NCI-H446 (cell line): ENCODE measurements around the gene PMIS2.
"Not testable (repeated sequence)": the region's sequence is repeated elsewhere in the genome, so short reads cannot be mapped to it uniquely, and the experiment has no call there.

Experiments
- DNase-seq, 2 experiments: peaks; one replicate each; lab custom pipeline; 2025; lab: John Stamatoyannopoulos, UW

Gene PMIS2

DNA sequence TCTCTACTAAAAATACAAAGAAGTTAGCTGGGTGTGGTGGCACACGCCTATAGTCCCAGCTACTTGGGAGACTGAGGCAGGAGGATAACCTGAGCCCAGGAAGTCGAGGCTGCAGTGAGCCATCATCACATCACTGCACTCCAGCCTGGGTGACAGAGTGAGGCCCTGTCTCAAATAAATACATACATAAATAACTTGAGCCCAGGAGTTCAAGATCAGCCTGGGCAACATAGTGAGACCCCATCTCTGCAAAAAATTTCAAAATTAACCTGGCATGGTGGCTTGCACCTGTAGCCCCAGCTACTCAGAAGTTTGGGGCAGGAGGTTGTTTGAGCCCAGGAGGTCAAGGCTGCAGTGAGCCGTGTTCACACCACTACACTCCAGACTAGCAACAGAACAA is 9.1 kb downstream of the PMIS2 start:
- DNase-seq: not testable (repeated sequence)

DNA sequence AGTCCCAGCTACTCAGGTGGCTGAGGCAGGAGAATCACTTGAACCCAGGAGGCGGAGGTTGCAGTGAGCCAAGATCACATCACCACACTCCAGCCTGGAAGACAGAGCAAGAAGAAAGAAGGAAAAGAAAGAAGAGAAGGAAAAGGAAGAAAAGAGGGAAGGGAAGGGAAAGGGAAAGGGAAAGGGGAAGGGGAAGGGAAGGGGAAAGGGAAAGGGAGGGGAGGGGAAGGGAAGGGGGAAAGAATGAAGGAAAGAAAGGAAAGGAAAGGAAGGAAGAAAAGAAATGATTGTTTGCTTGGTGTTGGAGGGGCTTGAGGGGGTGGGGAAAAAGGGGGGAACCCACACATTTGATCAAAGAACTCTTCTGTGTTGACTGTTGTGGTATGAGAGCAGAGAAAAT is 10.0 kb downstream of the PMIS2 start:
- no peak for DNase-seq

DNA sequence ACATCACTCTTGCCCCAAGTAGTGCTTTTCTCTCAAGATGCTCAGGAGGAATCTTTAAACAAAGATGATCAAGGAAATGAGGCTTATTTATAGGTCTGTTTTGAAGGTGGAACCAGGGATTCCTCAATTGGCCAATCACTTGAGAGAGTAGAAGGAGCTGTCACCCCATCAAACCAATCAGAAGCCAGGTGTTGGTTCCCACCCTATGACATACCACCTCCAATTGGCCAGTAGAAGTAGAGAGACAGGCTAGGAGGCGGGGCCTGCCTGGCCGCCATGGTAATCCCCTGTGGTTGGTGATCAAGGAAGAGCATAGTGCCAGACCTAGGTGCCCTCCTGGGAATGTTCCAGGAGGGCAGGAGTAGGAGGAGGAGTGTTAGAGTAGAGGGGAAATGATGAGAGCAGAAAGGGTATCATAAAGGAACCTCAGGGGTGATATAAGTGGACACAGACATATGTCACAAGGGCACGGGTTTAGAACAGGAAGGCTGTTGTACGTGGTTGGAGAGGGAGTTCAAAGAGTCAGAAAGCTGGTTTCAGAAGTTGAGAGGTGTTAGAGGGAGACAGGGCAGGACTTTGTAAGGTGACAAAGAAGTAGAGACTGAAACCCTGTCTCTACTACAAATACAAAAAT is 10.5 kb downstream of the PMIS2 start:
- peak in 1 of 2 experiments; percentile 21 for DNase-seq

DNA sequence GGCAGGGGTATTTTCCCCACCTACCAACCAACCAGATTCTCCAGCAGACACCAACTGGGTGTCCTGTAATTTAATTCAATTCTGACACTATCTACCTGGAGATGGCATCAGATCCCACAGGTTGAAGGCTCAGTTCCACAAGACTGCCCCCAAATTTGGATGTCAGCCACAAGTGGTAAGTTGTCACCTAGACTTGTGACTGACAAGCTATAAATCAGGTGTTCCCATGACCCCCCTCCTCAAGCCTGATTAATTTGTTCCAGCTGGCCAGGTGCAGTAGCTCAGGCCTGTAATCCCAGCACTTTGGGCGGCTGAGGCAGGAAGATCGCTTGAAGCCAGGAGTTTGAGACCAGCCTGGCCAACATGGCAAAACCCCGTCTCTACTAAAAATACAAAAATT is 16.0 kb downstream of the PMIS2 start:
- DNase-seq: no peak

DNA sequence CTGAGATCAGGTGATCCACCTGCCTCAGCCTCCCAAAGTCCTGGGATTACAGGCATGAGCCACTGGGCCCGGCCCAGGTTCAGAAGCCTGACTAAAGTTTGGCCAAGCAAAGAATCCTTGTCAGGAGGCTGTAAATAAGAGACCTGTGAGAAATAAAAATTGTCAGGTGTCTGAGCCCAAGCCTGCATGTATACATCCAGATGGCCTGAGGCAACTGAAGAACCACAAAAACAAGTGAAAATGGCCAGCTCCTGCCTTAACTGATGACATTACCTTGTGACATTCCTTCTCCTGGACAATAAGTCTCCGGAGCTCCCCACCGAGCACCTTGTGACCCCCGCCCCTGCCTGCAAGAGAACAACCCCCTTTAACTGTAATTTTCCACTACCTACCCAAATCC is 18.5 kb downstream of the PMIS2 start:
- not testable (repeated sequence) for DNase-seq

DNA sequence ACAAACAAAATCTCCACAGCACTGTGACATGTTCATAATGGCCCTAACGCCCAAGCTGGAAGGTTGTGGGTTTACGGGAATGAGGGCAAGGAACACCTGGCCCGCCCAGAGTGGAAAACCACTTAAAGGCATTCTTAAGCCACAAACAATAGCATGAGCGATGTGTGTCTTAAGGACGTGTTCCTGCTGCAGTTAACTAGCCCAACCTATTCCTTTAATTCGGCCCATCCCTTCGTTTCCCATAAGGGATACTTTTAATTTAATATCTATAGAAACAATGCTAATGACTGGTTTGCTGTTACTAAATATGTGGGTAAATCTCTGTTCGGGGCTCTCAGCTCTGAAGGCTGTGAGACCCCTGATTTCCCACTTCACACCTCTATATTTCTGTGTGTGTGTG is 21.2 kb downstream of the PMIS2 start:
- not testable (repeated sequence) for DNase-seq

DNA sequence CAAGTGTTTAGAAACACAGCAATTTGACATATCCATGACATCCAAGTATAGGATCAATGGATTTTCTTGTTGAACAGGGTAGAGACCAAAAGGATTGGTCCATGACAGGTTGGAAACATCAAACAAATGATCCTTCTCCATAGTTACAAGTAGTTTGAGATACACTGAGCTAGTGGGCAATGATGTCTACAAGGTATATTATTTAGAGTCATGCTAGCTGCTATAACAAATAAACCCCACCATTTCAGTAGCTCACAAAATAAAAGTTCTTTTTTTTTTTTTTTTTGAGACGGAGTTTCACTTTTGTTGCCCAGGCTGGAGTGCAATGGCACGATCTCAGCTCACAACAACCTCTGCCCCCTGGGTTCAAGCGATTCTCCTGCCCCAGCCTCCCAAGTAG is 21.7 kb downstream of the PMIS2 start:
- DNase-seq: no peak

DNA sequence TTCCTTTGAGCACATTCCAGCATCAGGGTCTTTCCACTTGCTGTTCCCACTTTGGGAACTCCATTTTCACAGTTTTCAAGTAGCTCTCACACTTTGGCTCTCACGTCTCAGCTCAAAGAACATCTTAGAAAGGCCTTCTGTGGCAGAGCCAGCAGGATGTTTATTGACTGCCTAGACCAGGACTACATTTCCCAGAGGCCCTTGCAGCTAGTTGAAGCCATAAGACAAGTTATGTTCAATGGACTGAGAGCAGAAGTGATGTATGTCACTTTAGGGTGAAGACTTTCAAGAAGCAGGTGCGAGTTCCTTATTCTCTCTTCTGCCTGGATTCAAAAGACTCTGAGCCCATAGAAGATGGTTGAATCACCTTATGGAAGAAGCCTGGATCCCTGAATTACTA is 22.3 kb downstream of the PMIS2 start:
- no peak for DNase-seq

DNA sequence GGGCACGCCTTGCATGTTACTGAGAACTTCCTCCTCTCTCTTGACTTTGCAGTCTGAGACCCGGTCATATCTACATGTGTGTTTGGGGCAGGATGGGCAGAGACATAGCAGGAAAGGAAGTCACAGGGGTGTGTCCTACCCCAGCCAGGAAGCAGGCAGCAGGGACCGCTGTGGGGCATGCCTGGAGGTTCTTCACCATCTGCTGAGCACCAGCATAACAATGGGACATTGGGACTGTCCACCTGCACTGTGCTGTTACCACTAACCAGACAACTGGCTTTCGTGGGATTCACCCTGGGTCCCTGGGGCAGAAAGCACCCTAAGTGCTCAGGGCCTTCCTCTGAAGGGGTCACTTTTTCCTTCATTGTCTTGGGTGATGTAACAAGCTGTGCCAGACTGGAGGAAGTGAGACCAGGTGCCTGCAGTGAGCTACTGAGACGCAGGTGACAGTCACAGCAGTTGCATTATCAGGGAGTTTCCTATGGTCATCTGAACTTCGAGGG is 23.9 kb downstream of the PMIS2 start:
- DNase-seq: no peak

DNA sequence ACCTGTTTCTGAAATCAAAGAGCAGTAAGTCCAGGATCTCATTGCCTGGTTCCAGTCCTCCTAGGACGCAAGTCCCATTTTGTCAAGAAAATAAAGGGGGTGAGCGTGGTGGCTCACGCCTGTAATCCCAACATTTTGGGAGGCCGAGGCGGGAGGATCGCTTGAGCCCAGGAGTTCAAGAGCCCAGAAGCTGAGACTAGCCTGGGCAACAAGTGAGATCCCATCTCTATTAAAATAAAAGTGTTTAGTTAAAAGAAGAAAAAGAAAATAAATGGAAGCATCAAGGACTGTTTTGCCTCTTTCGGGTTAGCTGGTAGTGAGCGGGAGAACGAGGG is 26.2 kb downstream of the PMIS2 start:
- no peak for DNase-seq

DNA sequence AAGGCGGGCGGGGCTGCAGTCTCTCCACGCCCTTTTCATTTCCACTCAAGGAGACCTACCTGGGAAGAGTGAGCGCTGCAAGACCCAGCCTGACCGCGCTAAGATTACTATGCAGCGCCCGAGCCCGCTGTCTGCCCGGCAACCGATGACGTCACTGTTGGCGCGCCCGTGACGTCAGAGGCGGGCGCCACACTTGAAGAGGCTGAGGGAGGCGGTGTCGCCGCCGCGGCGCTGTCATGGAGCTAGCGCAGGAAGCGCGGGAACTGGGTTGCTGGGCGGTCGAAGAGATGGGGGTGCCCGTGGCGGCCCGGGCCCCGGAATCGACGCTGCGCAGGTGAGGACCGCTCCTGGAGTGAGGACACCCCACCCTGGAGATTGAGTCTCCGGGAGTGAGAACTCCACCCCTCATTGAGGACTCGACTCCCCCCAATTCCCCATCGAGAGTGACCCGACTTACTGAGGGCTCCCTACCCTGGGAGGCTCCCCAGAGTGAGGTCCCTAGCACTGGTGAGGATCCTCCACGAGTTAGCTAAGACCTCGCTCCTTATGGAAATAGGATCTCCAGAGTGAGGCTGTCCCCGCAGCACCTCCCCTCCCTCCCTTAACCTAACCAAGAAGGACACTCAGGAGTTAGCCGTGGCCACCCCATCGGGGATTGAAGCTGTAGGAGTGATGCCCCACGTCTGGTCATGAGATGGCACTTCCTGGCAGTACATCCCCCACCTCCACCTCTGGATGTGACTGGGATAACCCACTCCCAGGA is 26.8 kb downstream of the PMIS2 start, which contains the start of gene HAUS5:
TSS of gene HAUS5 (plus strand) at position 177 of the 763 bp plus-strand sequence. CDS start at position 237, 60 bp downstream.
- DNase-seq: peak; percentile 83 to 98

DNA sequence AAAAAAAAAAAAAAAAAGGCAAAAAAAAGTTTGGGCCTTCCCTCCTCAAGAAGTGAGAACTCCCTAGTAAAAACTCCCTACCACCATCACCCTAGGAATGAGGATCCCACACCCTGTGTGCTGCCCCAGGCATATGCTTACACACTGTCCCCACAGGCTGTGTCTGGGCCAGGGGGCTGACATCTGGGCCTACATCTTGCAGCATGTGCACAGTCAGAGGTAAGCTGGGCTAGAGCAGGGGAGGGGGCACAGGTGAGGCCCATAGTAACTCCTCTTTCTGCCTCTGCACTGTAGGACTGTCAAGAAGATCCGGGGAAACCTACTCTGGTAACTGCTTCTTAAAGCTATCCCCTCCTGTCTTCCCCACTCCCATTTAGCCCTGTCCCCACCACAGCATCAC is 27.6 kb downstream of the PMIS2 start:
- DNase-seq: no peak

DNA sequence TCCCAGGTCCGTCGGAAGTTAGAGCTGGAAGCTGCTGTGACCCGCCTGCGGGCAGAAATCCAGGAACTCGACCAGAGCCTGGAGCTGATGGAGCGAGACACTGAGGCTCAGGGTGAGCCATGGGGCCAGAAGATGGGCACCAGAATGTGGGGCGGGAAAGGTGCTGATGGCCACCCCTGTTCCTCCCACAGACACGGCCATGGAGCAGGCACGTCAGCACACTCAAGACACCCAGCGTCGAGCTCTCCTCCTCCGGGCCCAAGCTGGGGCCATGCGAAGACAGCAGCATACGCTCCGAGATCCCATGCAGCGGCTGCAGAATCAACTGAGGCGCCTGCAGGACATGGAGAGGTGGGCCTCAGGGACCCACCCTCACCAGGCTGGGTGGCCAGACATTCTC is 29.1 kb downstream of the PMIS2 start:
- DNase-seq: no peak

DNA sequence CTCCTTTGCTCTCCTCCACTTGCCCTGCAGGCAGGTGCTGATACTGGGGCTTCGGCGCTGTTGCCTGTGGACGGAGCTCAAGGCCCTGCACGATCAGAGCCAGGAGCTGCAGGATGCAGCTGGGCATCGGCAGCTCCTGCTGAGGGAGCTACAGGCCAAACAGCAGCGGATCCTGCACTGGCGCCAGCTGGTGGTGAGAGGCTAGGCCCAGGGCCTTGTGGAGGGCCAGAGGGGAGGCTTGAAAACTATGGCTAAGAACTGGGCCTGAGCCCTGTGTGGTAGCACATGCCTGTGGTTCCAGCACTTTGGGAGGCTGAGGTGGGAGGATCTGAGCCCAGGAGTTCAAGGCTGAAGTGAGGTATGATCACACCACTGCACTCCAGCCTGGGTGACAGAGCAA is 32.9 kb downstream of the PMIS2 start:
- no peak for DNase-seq

DNA sequence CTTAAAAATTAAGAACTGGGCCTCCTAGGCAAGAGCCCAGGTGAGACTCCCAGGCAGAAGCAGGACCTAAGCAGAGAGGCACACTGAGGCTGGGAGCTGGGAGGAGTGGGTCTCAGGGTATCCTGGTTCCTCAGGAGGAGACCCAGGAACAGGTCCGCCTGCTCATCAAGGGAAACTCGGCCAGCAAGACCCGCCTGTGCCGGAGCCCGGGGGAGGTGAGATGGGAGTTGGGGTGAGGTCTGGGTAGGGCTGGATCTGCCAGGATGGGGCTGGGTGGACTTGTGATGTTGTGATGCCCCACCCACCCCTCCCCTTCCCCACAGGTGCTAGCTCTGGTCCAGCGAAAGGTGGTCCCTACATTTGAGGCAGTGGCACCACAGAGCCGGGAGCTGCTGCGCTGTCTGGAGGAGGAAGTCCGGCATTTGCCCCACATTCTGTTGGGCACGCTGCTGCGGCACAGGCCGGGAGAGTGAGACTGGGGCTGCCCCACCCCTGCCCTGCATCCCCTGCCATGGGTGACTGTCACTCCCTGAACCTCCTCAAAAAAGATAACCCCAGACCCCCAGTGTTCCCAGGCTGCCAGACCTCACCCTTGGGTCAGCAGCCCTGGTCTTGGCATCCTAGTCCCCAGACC is 33.4 kb downstream of the PMIS2 start:
- no peak for DNase-seq

DNA sequence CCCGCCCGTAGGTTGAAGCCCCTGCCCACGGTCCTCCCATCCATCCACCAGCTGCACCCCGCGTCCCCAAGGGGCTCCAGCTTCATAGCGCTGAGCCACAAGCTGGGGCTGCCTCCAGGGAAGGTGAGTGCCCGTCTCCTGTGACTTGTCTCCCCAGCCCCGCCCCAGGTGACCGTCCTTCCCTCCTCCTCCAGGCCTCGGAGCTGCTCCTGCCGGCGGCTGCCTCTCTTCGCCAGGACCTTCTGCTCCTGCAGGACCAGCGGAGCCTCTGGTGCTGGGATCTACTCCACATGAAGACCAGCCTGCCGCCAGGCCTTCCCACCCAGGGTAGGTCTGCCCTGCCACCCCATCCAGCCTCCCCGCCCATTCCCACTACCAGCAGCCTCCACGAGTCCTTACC is 34.0 kb downstream of the PMIS2 start:
- no peak for DNase-seq

DNA sequence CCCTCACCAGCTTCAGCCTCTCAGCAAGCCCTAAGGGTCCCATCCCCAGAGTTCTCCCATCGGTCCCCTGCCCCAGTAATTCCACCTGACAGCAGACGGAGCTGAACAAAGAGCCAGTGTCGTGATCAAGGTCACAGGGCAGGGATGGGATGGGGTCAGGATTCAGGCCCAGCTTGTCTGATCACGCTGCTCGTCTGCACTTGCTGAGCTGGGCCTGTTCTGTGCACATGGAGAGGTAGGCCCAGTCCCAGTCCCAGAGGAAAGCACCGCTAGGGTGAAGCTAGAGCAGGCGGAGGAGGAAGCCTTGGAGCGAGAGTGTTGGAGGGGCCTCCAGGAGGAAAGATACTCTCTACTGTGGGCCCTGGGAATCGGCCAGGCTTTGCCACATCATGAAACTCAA is 35.7 kb downstream of the PMIS2 start:
- DNase-seq: no peak

DNA sequence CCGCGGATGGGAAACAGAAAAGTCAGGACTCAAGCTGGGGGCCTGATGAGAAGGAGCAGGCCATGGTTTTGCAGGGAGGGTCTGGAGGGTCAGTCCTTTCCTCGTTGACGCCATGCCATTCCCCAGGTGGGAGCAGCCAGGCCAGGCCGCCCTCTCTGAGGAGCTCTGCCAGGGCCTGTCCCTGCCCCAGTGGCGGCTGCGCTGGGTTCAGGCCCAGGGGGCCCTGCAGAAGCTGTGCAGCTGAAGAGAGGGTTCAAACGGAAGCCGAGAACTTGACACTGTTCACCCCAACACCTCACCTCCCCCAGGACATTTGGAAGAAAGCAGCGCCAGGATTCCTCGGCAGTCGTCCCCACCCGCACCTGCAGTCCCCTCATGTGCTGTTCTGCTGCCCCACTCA is 36.8 kb downstream of the PMIS2 start:
- DNase-seq: no peak

DNA sequence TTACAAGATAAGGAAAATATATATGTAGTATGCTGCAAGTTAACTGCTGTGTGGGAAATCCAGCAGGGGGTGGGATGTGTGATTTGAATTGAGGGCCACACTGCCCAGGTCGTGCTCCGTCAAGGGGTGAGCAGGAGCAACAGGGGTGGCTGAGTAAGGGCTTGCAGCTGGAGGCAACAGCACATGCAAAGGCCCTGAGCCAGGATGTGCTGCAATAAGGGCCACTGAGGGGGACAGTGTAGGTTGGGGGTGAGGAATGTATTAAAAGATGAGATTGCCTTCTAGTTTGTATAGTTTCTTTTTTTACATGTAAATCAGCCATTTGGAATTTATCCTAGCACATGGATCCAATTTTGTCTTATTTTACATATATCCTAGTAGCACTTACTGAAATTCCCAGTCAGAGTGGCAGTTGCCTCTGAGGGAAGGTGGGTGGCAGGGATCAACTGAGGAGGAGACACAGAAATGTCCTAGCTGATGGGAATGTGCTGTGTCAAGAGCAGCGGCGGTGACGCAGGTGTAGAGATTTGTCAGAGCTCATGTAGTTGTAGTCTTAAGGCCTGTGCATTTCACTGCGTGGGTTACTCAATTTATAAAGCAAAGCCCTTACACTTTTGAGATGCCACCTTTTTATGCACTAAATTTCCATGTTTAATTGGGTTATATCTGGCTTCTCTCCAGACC is 37.5 kb downstream of the PMIS2 start:
- no peak for DNase-seq

DNA sequence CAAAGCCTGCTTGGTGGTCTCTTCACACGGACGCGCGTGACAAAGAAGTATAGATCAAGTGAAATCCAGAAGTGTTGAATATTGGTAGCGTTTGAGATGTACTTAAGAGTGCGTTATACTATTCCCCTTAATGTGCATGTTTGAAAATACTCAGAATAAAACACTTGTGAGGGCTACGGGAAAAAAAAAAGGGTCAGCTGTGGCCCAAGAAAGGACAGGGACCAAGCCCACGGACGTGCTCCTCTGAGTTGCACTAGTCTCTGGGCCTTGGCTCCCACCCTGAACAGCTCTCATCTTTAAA is 42.2 kb downstream of the PMIS2 start:
- no peak for DNase-seq

DNA sequence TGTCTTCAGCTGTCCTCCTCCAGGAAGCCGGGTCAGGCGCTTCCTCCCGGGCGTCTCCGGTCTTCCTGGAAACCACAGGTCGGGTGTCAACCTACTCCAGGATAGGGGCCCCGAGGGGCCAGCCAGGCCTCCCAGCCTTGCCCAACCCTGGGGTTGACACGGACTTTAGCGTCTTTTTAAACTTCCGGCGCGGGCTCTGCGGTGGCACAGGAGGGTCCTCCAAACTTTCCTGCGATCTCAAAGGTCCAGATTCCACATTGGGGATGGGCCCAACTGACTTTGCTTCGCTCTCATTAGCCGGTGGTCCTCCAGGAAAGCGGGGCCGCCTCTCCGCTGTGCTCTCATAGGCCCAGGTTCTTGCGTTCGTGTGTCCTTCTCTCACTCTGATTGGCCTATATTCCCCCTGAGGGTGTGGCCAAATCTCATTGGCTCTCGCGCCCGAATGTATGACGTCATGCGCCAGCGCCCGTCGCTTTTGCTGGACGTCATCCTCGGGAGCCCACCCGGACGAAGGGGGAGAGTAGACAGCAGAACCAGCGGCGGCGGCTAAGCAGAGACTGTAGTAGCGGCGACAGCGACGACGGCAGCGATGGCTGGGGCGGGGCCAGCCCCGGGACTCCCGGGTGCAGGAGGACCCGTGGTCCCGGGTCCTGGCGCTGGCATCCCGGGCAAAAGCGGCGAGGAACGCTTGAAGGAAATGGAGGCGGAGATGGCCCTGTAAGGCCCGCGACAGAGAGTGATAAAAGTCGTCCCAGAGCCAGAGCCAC is 42.8 kb downstream of the PMIS2 start, which contains the start of gene RBM42:
TSS of gene RBM42 (plus strand) at position 472 of the 767 bp plus-strand sequence. CDS start at position 590, 118 bp downstream.
- peak; percentile 96 to 99 for DNase-seq

DNA sequence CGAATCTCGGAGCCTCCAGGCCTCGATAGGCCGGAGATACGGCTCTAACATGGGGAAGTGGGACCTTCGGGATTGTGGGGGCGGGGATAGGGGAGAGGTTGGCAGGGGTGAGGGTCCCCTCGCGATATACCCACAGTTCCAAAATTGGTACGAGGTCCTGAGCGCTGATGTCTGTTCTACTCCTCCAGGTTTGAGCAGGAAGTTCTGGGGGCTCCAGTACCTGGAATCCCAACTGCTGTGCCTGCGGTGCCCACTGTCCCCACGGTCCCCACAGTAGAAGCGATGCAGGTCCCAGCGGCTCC is 43.3 kb downstream of the PMIS2 start:
- no peak for DNase-seq
